Thoracic aorta (tissue), 2 donors: Measurements from ENCODE around the gene XPC. TPM values are rescaled to one million over a fixed set of nuclear protein-coding genes. Genes with fewer than 3 reads are reported as not detected.

Experiments
- ATAC-seq: fragments of 150-250 bp; one replicate; pipeline ENCODE4 v1.8.0; 2017; ENCODE audit warnings: low read depth; ENCODE audit not compliant: insufficient number of reproducible peaks, low FRiP score
- DNase-seq: peaks from one replicate; pipeline ENCODE4 v3.0.0-alpha.2; 2020; ENCODE audit warnings: low spot score
- H3K27ac ChIP-seq, 2 donors: fragments of 200-600 bp; sonication (generic); 1 replicate in 1 of 2; 2 replicates in 1 of 2; pipeline ENCODE4 v1.5.1; 2016; ENCODE audit warnings: mild to moderate bottlenecking in 2 of 2, moderate library complexity in 2 of 2
- H3K27me3 ChIP-seq: fragments of 200-600 bp; sonication (generic); replicated peaks from 2 replicates; pipeline ENCODE4 v1.6.0; 2016; ENCODE audit warnings: mild to moderate bottlenecking; ENCODE audit not compliant: insufficient read depth
- H3K36me3 ChIP-seq: fragments of 200-600 bp; sonication (generic); one replicate; pipeline ENCODE4 v1.5.1; 2016
- H3K4me1 ChIP-seq, 2 donors: fragments of 200-600 bp; sonication (generic); 1 replicate in 1 of 2; 2 replicates in 1 of 2; pipeline versions ENCODE4 v1.5.1 to v1.6.0; 2016; ENCODE audit warnings: low read depth in 2 of 2, mild to moderate bottlenecking in 1 of 2; ENCODE audit not compliant: control insufficient read depth in 1 of 2
- H3K4me3 ChIP-seq: fragments of 200-600 bp; sonication (generic); 2 replicates; pipeline ENCODE4 v1.5.1; 2016; ENCODE audit warnings: mild to moderate bottlenecking
- H3K9me3 ChIP-seq: fragments of 200-600 bp; sonication (generic); 2 replicates; pipeline ENCODE4 v1.5.1; 2016
- total RNA-seq, 2 donors: library from RNA; depleted of rRNA; stranded (reverse); fragments of >200 nt; gene quantifications; one replicate each; pipeline versions ENCODE4 v1.1.0 to v1.2.3, GENCODE V29; 2016
- TF ChIP-seq, protein P1 (sequence below): fragments of 200-600 bp; sonication (generic); IDR thresholded peaks from one replicate; pipeline ENCODE4 v1.5.1; 2019; ENCODE audit warnings: antibody characterized with exemption

XPC gene
- total RNA-seq, 2 donors from 2014 or later, result 49.2 to 57.1 TPM

DNA sequence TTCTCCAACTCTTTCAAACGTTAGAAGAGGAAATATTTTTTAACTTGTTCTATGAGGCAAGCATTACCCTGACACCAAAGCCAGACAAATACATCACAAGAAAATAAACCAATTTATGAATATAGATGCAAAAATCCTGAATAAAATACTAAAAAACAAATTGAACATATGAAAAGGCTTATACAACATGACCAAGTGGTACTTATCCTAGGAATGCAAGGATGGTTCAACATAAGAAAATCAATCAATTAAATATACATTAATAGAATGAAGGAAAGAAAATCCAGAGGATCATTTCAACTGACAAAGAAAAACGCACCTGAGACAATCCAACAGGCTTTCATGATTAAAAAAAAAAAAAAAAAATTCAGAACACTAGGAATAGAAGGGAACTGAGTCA, 17.1 kb downstream of the XPC start:
- Histone ChIP-seq H3K27ac (no peak overlapping the region), H3K36me3 (peaks cover 90% of the 10 kb centered on the region), H3K9me3 (peaks cover 12% of the 10 kb centered on the region), H3K4me3 (no peak overlapping the region), H3K27me3 (no peaks in the 10 kb centered on the region), H3K4me1 (no peaks in the 10 kb centered on the region)
- no peak for DNase-seq
- TF ChIP-seq, protein P1, sequence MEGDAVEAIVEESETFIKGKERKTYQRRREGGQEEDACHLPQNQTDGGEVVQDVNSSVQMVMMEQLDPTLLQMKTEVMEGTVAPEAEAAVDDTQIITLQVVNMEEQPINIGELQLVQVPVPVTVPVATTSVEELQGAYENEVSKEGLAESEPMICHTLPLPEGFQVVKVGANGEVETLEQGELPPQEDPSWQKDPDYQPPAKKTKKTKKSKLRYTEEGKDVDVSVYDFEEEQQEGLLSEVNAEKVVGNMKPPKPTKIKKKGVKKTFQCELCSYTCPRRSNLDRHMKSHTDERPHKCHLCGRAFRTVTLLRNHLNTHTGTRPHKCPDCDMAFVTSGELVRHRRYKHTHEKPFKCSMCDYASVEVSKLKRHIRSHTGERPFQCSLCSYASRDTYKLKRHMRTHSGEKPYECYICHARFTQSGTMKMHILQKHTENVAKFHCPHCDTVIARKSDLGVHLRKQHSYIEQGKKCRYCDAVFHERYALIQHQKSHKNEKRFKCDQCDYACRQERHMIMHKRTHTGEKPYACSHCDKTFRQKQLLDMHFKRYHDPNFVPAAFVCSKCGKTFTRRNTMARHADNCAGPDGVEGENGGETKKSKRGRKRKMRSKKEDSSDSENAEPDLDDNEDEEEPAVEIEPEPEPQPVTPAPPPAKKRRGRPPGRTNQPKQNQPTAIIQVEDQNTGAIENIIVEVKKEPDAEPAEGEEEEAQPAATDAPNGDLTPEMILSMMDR, result no peak
- ATAC-seq, result no peak

- TF ChIP-seq, protein P1, result no peak
- no peaks in the 10 kb centered on the region for H3K4me1 ChIP-seq
- ATAC-seq, result no peak
- H3K36me3 ChIP-seq, result peaks cover 76% of the 10 kb centered on the region
- peaks cover 12% of the 10 kb centered on the region for H3K9me3 ChIP-seq
- H3K27me3 ChIP-seq, result no peaks in the 10 kb centered on the region
- no peak overlapping the region for H3K4me3 ChIP-seq
- H3K27ac ChIP-seq, result no peak overlapping the region
- no peak for DNase-seq
Observed at GRCh38 chr3:14159426-14159825, 19.0 kb downstream of the XPC start.

- ATAC-seq (no peak), DNase-seq (no peak)
- Histone ChIP-seq H3K36me3 (peaks cover 78% of the 10 kb centered on the region), H3K4me3 (no peak overlapping the region), H3K4me1 (no peaks in the 10 kb centered on the region), H3K27me3 (no peaks in the 10 kb centered on the region), H3K9me3 (peaks cover 12% of the 10 kb centered on the region), H3K27ac (no peak overlapping the region)
- TF ChIP-seq, protein P1, result no peak
Observed at GRCh38 chr3:14158370-14158769, 20.0 kb downstream of the XPC start.

GRCh38 chr3:14157951-14158350, 20.4 kb downstream of the XPC start:
- Histone ChIP-seq H3K4me1 (no peaks in the 10 kb centered on the region), H3K9me3 (peaks cover 12% of the 10 kb centered on the region), H3K4me3 (no peak overlapping the region), H3K27ac (no peak overlapping the region), H3K27me3 (no peaks in the 10 kb centered on the region), H3K36me3 (peaks cover 77% of the 10 kb centered on the region)
- DNase-seq, result no peak
- ATAC-seq, result no peak
- TF ChIP-seq, protein P1, result no peak

DNA sequence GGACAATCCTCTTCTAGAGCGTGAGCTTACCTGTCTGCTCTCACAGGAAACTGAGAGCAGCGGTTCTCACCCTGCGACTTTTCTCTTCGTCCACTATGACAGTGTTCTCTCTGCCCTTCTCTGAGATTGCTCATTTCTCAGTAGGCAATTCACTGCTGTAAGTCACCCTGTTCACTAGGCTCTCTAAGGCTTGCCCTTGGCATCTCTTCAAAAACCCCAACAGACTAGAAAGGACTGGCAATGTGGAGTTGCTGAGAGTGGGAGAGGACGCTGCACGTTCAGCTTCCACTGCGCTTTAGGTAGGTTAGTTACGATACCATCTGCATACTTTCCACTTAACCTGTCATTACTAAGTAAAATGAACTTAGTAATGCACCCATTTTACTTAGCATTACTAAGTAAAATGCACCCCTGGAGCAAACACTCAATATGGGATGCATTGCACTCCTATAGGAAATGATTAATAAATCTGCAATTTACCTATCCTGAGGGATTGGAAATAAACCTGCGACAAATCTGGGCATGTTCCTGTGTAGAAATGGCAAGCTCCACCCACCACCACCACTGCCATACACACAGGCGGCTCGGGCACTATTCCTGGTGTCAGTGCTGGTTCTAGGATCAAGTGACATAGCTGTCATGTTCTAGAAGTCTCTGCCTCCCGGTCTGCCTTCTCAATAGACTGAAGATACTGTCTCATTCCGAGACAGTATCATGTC, 21.4 kb downstream of the XPC start:
- Histone ChIP-seq H3K4me3 (no peak overlapping the region), H3K36me3 (peaks cover 74% of the 10 kb centered on the region), H3K27me3 (no peaks in the 10 kb centered on the region), H3K27ac (no peak overlapping the region), H3K4me1 (no peaks in the 10 kb centered on the region), H3K9me3 (peaks cover 8% of the 10 kb centered on the region)
- TF ChIP-seq, protein P1, result no peak
- ATAC-seq (no peak), DNase-seq (no peak)
